Activated CD4-positive, alpha-beta T cell treated with anti-CD3 and anti-CD28 coated beads for 4 hours (primary cell): ENCODE data around the gene RPL29.
"Not testable (repeated sequence)": the region's sequence is repeated elsewhere in the genome, so short reads cannot be mapped to it uniquely, and the experiment has no call there.

ENCODE experiments used
- DNase-seq, 2 donors: peaks; one replicate each; pipeline ENCODE4 v3.0.0-alpha.2; 2020

Gene RPL29

DNA sequence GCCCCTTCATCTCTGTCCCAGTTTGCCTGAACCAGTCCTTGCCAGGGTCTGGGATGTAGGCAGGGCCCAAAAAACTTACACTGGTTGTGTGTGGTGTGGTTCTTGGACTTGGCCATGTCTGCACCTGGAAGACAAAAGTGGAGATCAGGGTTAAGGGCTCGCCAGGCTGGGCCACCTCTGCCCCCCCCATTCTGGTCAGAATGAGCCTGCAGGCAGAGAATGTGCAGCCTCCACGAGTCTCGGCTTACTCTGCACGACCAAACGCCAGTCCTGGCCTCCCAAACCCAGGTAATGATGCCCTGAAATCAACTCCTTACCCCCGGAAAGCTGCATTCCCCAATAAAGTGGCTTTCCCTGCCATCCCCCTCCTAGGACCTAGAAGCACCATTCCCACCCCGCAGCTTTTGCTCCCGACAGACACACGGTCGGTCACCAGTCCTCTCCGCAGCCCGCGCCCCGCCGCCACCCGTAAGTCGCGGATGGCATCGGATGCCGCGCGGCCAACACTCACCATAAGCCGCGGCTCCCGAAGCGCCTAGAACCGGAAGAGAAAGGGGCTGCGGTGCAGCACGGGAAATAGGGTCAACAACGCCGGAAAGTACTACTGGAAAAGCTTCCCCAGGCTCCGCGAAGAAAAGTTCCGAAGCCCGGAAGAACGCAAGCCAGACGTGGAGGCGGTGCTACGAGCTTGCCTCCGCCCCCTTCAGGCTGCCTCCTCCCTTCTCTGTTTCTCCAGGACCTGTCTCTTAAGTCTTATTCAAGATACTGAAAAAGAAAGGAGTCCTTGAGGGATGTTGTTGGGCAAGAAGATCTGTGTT is at the start of gene RPL29:
Gene RPL29 (minus strand): TSS at position 550 of the 818 bp plus-strand sequence. CDS start 434 bp downstream, at position 116.
- DNase-seq: peak; percentile 88 to 92

DNA sequence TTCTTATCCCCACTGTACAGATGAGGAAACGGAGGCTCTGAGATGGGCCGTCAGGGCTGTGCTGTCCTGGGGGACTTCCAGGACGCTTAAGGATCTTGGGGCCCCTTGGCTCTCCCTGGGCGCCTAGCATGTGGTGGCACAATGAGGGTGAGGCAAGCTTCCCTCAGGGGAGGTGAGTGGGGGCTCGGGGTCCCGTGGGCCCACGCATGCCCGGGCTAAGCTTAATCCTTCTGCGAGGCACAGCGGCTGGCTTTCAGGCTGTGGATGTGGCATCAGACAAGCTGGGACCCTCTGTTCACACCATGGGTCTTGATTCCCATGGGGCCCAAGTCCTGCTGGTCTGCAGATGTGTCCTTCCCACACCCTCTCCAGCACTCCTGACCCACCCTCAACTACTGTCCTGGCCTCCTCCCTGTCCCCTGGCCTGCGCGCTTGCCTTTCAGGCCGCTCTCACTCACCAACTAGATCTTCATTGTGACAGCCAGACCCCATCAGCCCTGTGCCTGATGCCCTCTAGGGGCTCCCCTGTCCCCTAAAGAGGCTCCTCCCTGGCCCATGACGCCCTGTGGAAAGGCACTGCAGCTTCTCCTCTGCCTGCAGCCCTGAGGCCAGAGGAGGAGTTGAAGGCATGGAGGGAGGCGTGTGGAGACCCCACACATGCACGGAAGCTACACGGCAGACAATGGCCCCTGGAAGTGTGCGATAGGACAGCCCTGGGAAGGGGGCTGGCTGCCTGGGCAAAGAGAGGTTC is 49.3 kb upstream of the RPL29 start:
- no peak for DNase-seq

DNA sequence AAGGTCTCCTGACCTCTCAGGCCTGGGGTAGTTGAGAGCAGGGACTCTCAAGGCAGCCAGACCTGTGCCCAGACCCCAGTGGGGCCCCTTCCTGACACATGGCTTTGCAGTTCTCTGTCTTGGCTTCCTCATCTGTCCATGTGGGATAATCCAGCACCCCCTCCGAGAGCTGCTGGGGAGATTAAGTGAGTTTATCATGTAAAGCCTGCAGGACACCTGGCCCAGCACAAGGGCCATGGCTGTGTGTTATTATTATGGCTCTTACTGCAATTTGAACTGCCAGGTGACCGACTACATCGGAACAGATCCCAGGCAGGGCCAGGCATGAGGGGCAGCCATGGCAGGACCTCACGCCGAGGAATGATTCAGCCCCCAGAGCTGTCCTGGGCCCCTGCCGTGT is 48.1 kb upstream of the RPL29 start:
- DNase-seq: no peak

DNA sequence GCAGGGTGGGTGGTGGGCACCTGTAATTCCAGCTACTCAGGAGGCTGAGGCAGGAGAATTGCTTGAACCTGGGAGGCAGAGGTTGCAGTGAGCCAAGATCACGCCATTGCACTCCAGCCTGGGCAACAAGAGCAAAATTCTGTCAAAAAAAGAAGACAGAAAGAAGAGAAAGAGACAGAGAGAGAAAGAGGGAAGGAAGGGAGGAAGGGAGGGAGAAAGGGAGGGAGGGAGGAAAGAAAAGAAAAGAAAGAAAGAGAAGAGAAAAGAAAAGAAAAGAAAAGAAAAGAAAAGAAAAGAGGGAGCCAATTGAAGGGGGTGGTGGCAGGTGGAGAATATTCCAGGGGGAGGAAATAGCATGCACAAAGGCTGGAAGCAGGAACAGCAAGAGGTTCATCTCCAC is 47.3 kb upstream of the RPL29 start:
- DNase-seq: not testable (repeated sequence)

DNA sequence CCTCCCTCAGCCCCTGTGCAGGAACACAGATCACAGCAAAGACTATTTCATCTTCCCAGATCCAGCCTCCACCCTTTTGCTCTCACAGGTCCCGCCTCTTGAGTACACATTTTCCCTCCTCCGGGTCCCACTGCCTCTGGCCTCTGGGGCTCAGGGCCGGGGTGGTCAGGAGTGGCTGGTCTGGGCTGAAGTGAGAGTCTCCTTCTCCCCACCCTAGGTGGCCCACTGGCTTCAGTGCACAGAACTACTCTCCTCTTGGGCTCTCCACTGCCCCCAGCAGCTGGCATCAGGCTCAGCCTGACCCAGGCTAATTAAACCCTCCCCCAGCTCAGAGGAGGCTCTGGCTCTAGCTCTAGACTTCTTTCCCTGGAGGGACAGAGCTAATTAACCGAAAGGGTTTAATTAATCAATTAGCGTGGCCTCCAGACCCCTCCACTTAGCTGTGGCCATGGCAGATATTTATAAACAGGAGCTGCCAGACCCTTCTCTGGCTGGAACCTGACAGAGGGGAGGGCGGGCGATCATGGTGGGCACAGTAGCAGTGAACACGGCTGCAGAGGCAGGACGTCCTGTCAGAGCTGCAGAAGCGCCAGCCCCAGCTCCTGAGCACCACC is 45.5 kb upstream of the RPL29 start:
- no peak for DNase-seq

DNA sequence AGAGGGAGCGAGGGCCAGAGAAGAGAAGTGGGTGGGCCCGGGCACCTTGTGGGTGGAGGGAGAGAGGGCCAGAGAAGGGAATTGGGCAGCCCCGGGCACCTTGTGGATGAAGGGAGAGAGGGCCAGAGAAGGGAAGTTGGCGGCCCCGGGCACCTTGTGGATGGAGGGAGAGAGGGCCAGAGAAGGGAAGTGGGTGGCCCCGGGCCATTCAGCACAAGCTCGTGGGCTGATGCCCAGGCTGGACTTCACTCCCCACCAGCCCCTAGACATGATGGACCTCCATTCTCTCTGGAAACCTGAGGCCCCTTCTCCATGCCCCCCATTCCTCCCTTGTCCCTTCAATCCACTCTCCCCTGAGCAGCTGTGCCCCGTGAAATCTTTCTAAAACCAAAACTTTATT is 44.9 kb upstream of the RPL29 start:
- no peak for DNase-seq

DNA sequence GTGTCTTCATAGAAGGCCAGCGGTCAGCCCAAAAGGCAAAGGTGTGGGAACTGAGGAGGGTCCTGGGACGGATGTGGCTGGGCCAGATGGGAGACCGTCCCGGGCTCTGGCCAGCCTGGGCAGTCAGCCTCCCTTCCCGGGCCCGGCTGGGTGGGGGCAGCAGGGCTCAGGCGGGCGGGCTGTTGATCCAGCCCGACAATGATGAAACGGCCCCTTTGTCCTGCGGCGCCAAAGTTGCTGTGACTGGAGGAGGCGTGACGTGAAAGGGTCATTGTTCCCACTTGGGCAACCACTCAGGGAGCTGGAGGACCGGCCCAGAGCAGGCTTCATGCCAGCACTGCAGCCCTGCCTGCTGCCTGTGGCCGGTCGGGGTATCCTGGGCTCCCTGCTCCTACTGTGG is 44.2 kb upstream of the RPL29 start:
- DNase-seq: no peak

DNA sequence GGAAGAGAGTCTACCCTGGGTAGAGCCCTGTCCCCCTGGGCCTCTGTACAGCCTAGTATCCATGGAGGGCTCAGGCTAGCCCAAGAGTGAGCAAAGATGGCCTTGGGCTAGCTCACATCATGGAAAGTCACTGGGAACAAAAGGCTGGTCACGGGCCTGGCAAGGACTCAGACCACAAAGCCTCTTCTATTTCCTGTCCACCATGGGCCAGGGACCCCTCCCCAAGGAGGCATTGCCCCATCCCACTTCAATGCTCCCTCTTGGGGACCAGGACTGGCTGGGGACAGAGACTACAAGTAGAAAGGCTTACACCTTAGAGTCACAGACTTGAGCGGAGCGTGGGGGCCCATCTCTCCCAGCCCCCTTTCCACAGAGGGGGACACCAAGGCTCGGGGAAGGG is 43.7 kb upstream of the RPL29 start:
- no peak for DNase-seq

DNA sequence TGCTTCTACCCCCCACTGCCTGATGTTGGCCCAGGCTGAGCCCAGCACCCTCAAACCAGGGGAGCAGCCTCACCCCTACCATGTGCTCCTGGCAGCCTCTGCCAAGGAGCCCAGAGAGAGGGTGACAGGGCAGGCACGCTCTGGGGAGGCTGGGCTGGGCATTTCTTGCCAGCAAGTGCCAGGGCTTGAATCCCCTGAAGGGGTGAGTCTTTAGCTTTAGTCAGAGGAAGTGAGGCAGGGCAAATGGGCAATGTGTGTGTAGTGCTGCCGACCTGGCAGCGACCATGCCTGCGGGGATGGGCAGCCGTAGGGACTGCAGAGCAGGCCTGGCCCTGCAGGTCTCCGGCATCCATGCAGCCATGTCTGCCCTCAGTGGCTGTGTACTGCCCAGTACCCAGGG is 42.5 kb upstream of the RPL29 start:
- no peak for DNase-seq

GRCh38 chr3:52037291-52037690 is 41.6 kb upstream of the RPL29 start:
- DNase-seq: no peak

DNA sequence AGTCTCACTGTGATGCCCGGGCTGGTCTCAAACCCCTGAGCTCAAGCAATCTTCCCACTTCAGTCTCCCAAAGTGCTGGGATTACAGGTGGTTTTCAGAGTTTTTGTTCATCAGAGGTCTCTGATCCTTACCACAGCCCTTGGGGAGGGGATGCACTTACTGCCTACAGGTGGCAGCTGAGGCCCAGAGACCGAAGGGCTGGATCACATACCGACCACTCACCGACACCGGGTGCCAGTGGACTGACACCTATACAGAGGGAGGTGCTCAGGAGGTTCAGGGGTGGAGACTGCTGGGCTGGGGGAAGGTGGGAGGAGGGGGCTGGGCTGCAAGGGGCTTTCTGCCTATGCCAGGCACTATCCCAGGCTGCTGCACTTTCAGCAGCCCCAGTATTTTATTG is 41.1 kb upstream of the RPL29 start:
- peak in 1 of 2 donors; percentile 26 for DNase-seq

DNA sequence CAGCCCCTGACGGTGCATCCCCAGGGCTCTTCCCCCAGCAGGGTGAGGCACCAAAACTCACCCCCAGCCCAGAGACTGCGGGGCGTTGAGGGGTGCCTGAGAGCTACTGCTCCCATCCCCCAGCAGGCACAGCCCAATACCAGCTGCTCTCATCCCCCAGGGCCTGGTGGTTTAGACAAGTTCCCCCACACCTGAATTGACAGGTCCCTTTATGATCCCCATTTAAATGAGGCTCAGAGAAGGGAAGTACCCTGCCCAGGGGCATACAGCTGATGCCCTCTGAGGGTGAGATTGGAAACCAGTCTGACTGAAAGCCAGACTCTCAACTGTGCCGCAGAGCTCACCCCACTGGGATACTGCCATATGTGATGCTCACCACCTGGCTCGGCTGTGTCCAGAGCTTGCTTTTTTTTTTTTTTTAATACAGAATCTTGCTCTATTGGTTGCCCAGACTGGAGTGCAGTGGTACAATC is 40.6 kb upstream of the RPL29 start:
- no peak for DNase-seq

- DNase-seq: no peak
These were observed 39.0 kb upstream of the RPL29 start for GRCh38 chr3:52034651-52035050.

- DNase-seq: no peak
These were observed 38.5 kb upstream of the RPL29 start for GRCh38 chr3:52034212-52034611.

GRCh38 chr3:52033748-52034147 is 38.1 kb upstream of the RPL29 start:
- DNase-seq: not testable (repeated sequence)

GRCh38 chr3:52032702-52033408 is 37.2 kb upstream of the RPL29 start:
- no peak for DNase-seq

DNA sequence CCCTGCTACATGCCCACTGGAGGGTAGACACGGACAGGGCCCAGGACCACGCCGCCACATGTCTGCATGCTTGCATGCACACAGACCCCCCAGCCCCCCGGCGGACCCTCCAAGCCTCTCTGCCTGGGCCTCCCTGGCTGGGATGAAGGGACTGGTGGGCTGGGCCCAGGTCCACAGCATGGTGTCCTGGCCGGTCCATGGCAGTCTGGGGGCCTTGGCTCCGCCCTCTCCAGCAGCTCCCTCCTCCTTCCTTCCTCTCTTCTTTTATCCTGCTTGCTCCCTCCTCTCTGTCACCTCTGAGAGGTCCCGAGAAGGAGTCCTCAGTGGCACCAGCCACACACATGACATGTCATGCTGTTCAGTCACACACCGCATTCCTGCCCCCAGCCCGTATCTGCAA is 36.2 kb upstream of the RPL29 start:
- no peak for DNase-seq

- no peak for DNase-seq
These were observed 35.1 kb upstream of the RPL29 start for GRCh38 chr3:52030714-52031310.

DNA sequence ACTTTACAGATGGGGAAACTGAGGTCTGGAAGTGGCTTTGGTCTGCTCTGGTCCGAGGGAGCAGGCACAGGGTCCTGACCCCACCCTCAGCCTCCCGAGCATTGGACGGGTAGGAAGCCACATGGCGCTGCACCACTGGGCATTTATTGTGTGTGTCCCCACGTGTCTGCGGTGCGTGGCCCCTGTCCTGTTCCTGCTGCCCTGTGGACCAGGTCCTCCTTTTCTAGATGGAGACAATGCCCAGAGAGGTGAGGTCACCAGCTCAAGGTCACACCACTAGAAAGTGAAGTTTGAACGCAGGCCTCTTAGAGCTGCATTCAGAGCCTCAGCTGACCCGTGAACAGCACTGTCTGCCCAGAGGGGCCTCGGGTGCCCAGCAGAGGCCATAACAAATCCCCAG is 33.8 kb upstream of the RPL29 start:
- DNase-seq: no peak

GRCh38 chr3:52029053-52029452 is 33.4 kb upstream of the RPL29 start:
- DNase-seq: no peak

GRCh38 chr3:52028572-52028971 is 32.9 kb upstream of the RPL29 start:
- DNase-seq: no peak

DNA sequence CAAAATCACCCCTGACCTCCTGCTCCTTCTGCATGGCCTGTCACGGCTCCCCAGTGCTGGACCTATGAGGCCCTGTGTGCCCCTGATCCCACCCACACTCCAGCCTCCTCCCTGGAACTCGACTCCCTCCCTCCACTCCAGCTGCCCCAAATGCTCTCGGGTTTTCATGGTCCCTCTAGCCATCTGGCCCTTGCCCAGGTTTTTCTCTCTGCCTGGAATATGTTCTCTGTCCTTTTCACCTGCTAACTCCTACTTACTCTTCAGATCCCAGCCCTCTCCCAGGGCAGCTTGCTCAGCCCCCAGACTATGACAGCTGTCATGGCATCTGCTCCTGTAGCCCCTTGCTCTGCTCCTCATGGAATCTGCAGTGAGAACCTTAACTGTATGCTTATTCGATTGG is 30.3 kb upstream of the RPL29 start:
- DNase-seq: no peak

- no peak for DNase-seq
These were observed 29.8 kb upstream of the RPL29 start for GRCh38 chr3:52025453-52025852.
